ENCODE results near the gene UBE2M.

The UBE2M gene

GRCh38 chr19:58585442-58586132 lies 27.2 kb upstream of the UBE2M start:
- H3K9ac ChIP-seq (ENCODE audit: low read length) = no peak overlapping the region
- H3K27ac ChIP-seq (ENCODE audit: low read length) = no peak overlapping the region
- peaks cover 11% of the 10 kb centered on the region; the same call in 1 of the 2 replicates for H3K4me1 ChIP-seq (ENCODE audit: low read length)
- no peaks in the 10 kb centered on the region for H3K79me2 ChIP-seq (ENCODE audit: low read length)
- no peaks in the 10 kb centered on the region for H3K27me3 ChIP-seq (ENCODE audit: low read depth, low read length)
- no peak overlapping the region for H3K4me2 ChIP-seq (ENCODE audit: low read length)
- no peak overlapping the region for H2AFZ ChIP-seq (ENCODE audit: low read depth, low read length)
- H3K9me3 ChIP-seq (ENCODE audit: insufficient read depth, low read length) = no peaks in the 10 kb centered on the region
- TF ChIP-seq, protein P1, sequence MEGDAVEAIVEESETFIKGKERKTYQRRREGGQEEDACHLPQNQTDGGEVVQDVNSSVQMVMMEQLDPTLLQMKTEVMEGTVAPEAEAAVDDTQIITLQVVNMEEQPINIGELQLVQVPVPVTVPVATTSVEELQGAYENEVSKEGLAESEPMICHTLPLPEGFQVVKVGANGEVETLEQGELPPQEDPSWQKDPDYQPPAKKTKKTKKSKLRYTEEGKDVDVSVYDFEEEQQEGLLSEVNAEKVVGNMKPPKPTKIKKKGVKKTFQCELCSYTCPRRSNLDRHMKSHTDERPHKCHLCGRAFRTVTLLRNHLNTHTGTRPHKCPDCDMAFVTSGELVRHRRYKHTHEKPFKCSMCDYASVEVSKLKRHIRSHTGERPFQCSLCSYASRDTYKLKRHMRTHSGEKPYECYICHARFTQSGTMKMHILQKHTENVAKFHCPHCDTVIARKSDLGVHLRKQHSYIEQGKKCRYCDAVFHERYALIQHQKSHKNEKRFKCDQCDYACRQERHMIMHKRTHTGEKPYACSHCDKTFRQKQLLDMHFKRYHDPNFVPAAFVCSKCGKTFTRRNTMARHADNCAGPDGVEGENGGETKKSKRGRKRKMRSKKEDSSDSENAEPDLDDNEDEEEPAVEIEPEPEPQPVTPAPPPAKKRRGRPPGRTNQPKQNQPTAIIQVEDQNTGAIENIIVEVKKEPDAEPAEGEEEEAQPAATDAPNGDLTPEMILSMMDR (IDR thresholded peaks at IDR 0.05; ENCODE audit: low read depth, low read length) = no peak
- no peak for TF ChIP-seq EZH2phosphoT487 (IDR thresholded peaks at IDR 0.05; ENCODE audit: low read depth)
- H3K36me3 ChIP-seq (replicated peaks; ENCODE audit: low read depth, low read length) = peaks cover 18% of the 10 kb centered on the region
- H4K20me1 ChIP-seq (ENCODE audit: insufficient read depth, low read length) = no peaks in the 10 kb centered on the region; the same call in 1 of the 2 replicates
- no peak overlapping the region for H3K4me3 ChIP-seq (ENCODE audit: low read length)

DNA sequence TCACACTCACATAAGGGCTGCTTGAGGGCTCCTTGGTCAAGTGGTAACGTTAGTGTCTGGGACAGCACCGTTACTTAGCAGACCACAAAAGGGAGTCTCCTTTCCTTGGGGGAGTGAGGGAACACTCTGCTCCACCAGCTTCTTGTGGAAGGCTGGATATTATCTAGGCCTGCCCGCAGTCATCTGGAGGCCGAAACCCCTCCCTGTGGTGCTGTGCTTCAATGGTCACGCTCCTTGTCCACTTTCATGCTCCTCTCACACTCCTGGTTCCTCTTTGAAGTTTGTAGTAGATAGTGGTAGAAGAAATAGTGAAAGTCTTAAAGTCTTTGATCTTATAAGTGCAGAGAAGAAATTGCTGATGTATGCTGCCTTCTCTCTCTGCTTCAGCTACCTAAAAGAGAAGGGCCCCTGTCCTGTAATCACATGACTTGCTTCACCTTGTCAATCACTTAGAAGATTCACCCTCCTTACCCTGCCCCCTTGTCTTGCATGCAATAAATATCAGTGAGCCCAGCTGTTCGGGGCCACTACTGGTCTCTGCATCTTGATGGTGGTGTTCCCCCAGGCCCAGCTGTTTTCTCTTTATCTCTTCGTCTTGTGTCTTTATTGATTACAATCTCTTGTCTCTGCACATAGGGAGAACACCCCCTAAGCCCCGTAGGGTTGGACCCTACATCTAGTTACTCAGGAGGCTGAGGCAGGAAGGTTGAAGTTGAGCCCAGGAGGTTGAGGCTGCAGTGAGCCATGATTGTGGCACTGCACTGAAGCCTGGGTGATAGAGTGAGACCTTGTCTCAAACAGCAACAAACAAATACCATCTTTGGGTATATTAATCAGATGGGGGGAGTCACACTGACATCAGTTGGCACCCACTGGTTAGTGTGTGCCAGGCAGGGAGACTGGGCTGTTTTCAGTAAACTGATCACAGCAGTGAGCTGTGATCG lies 26.4 kb upstream of the UBE2M start:
- Histone ChIP-seq H3K27ac (ENCODE audit: low read length) (no peak overlapping the region; the same call in 1 of the 2 replicates), H2AFZ (ENCODE audit: low read depth, low read length) (no peak overlapping the region), H3K9me3 (ENCODE audit: insufficient read depth, low read length) (no peaks in the 10 kb centered on the region), H4K20me1 (ENCODE audit: insufficient read depth, low read length) (no peaks in the 10 kb centered on the region; the same call in 1 of the 2 replicates), H3K79me2 (ENCODE audit: low read length) (no peaks in the 10 kb centered on the region), H3K4me3 (ENCODE audit: low read length) (no peak overlapping the region), H3K4me1 (ENCODE audit: low read length) (peaks cover 11% of the 10 kb centered on the region; the same call in 1 of the 2 replicates), H3K36me3 (replicated peaks; ENCODE audit: low read depth, low read length) (peaks cover 18% of the 10 kb centered on the region), H3K4me2 (ENCODE audit: low read length) (no peak overlapping the region), H3K9ac (ENCODE audit: low read length) (no peak overlapping the region), H3K27me3 (ENCODE audit: low read depth, low read length) (no peaks in the 10 kb centered on the region)
- TF ChIP-seq EZH2phosphoT487 (IDR thresholded peaks at IDR 0.05; ENCODE audit: low read depth) = no peak
- TF ChIP-seq, protein P1 (IDR thresholded peaks at IDR 0.05; ENCODE audit: low read depth, low read length) = no peak

DNA sequence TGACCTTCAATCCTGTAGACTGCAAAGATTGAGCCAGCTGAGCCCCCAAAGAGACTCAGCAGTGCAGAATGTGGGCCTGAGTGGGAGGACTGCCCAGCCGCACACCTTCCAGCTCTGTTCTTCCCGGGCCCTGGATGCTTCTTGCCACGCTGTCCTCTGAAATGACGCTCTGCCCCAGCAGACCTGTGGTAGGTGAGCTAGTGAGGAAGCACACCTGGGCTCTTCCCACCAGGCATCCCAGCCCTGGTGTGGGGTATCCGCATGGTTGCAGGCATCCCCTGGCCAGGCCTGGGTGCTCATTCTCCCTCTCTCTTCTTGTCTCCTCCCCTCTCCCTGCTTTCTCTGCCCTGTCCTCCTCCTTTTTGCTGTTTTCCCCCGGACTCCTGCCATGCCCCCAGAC lies 24.6 kb upstream of the UBE2M start:
- no peak overlapping the region for H3K27ac ChIP-seq (ENCODE audit: low read length)
- H3K79me2 ChIP-seq (ENCODE audit: low read length) = peaks cover 14% of the 10 kb centered on the region
- H3K4me1 ChIP-seq (ENCODE audit: low read length) = peaks cover 11% of the 10 kb centered on the region; the same call in 1 of the 2 replicates
- no peak overlapping the region for H3K4me3 ChIP-seq (ENCODE audit: low read length)
- TF ChIP-seq EZH2phosphoT487 (IDR thresholded peaks at IDR 0.05; ENCODE audit: low read depth) = no peak
- TF ChIP-seq, protein P1 (IDR thresholded peaks at IDR 0.05; ENCODE audit: low read depth, low read length) = no peak
- no peak overlapping the region for H2AFZ ChIP-seq (ENCODE audit: low read depth, low read length)
- no peaks in the 10 kb centered on the region; the same call in 1 of the 2 replicates for H4K20me1 ChIP-seq (ENCODE audit: insufficient read depth, low read length)
- H3K36me3 ChIP-seq (replicated peaks; ENCODE audit: low read depth, low read length) = peaks cover 21% of the 10 kb centered on the region
- H3K9me3 ChIP-seq (ENCODE audit: insufficient read depth, low read length) = no peaks in the 10 kb centered on the region
- no peaks in the 10 kb centered on the region for H3K27me3 ChIP-seq (ENCODE audit: low read depth, low read length)
- no peak overlapping the region for H3K4me2 ChIP-seq (ENCODE audit: low read length)
- no peak overlapping the region for H3K9ac ChIP-seq (ENCODE audit: low read length)
